Measurements from ENCODE around the gene STX7.

Gene STX7

DNA sequence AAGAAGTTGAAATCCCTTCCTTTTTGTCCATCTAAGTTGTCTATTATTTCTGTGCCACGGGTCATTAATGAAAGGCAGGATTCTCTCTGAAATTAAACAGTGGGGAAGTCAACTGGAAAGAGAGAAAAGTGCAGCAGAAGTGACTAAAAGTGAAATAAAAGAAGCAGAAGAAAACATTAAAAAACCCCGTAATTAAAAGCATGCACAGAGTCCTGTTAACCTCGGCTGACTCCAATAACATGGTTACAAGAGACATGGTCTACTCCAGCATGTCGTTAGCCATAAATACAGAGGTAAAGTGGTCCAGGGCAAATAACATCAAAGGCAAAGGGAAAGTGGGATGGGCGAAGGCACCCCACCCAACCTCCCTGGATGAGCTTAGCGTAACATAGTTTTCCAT, 98.6 kb downstream of the STX7 start:
- ATAC-seq, result no peak
- TF ChIP-seq RARB (CRISPR knock-in tag; IDR thresholded peaks at IDR 0.05), result no peak
- TF ChIP-seq, protein P1, sequence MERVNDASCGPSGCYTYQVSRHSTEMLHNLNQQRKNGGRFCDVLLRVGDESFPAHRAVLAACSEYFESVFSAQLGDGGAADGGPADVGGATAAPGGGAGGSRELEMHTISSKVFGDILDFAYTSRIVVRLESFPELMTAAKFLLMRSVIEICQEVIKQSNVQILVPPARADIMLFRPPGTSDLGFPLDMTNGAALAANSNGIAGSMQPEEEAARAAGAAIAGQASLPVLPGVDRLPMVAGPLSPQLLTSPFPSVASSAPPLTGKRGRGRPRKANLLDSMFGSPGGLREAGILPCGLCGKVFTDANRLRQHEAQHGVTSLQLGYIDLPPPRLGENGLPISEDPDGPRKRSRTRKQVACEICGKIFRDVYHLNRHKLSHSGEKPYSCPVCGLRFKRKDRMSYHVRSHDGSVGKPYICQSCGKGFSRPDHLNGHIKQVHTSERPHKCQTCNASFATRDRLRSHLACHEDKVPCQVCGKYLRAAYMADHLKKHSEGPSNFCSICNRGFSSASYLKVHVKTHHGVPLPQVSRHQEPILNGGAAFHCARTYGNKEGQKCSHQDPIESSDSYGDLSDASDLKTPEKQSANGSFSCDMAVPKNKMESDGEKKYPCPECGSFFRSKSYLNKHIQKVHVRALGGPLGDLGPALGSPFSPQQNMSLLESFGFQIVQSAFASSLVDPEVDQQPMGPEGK (CRISPR knock-in tag; IDR thresholded peaks at IDR 0.05; ENCODE audit: borderline replicate concordance), result no peak
- TF ChIP-seq TCF4 (CRISPR knock-in tag; IDR thresholded peaks at IDR 0.05; ENCODE audit: borderline replicate concordance), result no peak
- no peak for TF ChIP-seq ARNTL (CRISPR knock-in tag; IDR thresholded peaks at IDR 0.05; ENCODE audit: borderline replicate concordance, low read depth)
- TF ChIP-seq ZFP30 (CRISPR knock-in tag; IDR thresholded peaks at IDR 0.05), result no peak
- TF ChIP-seq, protein P2, sequence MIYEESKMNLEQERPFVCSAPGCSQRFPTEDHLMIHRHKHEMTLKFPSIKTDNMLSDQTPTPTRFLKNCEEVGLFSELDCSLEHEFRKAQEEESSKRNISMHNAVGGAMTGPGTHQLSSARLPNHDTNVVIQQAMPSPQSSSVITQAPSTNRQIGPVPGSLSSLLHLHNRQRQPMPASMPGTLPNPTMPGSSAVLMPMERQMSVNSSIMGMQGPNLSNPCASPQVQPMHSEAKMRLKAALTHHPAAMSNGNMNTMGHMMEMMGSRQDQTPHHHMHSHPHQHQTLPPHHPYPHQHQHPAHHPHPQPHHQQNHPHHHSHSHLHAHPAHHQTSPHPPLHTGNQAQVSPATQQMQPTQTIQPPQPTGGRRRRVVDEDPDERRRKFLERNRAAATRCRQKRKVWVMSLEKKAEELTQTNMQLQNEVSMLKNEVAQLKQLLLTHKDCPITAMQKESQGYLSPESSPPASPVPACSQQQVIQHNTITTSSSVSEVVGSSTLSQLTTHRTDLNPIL (CRISPR knock-in tag; IDR thresholded peaks at IDR 0.05; ENCODE audit: low read depth), result no peak
- TF ChIP-seq, protein P3, sequence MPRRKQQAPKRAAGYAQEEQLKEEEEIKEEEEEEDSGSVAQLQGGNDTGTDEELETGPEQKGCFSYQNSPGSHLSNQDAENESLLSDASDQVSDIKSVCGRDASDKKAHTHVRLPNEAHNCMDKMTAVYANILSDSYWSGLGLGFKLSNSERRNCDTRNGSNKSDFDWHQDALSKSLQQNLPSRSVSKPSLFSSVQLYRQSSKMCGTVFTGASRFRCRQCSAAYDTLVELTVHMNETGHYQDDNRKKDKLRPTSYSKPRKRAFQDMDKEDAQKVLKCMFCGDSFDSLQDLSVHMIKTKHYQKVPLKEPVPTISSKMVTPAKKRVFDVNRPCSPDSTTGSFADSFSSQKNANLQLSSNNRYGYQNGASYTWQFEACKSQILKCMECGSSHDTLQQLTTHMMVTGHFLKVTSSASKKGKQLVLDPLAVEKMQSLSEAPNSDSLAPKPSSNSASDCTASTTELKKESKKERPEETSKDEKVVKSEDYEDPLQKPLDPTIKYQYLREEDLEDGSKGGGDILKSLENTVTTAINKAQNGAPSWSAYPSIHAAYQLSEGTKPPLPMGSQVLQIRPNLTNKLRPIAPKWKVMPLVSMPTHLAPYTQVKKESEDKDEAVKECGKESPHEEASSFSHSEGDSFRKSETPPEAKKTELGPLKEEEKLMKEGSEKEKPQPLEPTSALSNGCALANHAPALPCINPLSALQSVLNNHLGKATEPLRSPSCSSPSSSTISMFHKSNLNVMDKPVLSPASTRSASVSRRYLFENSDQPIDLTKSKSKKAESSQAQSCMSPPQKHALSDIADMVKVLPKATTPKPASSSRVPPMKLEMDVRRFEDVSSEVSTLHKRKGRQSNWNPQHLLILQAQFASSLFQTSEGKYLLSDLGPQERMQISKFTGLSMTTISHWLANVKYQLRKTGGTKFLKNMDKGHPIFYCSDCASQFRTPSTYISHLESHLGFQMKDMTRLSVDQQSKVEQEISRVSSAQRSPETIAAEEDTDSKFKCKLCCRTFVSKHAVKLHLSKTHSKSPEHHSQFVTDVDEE (CRISPR knock-in tag; IDR thresholded peaks at IDR 0.05), result no peak
- TF ChIP-seq, protein P4, sequence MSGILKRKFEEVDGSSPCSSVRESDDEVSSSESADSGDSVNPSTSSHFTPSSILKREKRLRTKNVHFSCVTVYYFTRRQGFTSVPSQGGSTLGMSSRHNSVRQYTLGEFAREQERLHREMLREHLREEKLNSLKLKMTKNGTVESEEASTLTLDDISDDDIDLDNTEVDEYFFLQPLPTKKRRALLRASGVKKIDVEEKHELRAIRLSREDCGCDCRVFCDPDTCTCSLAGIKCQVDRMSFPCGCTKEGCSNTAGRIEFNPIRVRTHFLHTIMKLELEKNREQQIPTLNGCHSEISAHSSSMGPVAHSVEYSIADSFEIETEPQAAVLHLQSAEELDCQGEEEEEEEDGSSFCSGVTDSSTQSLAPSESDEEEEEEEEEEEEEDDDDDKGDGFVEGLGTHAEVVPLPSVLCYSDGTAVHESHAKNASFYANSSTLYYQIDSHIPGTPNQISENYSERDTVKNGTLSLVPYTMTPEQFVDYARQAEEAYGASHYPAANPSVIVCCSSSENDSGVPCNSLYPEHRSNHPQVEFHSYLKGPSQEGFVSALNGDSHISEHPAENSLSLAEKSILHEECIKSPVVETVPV (CRISPR knock-in tag; IDR thresholded peaks at IDR 0.05), result no peak
- TF ChIP-seq OSR1 (CRISPR knock-in tag; IDR thresholded peaks at IDR 0.05), result no peak
- TF ChIP-seq GLIS3 (CRISPR knock-in tag; IDR thresholded peaks at IDR 0.05), result no peak
- TF ChIP-seq ZNF8 (CRISPR knock-in tag; IDR thresholded peaks at IDR 0.05), result no peak

DNA sequence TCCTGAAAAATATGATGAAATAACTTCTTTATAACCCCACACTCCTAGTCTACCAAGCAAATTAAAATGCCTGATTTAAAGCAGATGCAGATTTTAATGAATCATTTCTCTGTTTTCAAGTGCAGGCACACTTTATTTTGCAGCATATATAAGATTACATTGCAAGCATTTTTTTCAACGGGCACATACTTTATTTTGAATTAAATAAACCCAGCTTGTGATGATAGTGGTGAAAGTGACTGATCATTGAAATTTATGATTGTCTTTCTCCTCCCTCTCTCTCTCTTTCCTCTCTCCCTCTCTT, 99.5 kb downstream of the STX7 start:
- no peak for TF ChIP-seq ESRRG (CRISPR knock-in tag; IDR thresholded peaks at IDR 0.05)
- no peak for TF ChIP-seq TCF4 (CRISPR knock-in tag; IDR thresholded peaks at IDR 0.05; ENCODE audit: borderline replicate concordance)
- TF ChIP-seq TOX (CRISPR knock-in tag; IDR thresholded peaks at IDR 0.05; ENCODE audit: borderline replicate concordance), result no peak
- no peak for TF ChIP-seq SNAI2 (CRISPR knock-in tag; IDR thresholded peaks at IDR 0.05)
- TF ChIP-seq CSDC2 (CRISPR knock-in tag; IDR thresholded peaks at IDR 0.05), result no peak
- TF ChIP-seq, protein P4 (CRISPR knock-in tag; IDR thresholded peaks at IDR 0.05), result no peak
- TF ChIP-seq ZFP30 (CRISPR knock-in tag; IDR thresholded peaks at IDR 0.05), result no peak
- peak; percentile 25 for ATAC-seq

DNA sequence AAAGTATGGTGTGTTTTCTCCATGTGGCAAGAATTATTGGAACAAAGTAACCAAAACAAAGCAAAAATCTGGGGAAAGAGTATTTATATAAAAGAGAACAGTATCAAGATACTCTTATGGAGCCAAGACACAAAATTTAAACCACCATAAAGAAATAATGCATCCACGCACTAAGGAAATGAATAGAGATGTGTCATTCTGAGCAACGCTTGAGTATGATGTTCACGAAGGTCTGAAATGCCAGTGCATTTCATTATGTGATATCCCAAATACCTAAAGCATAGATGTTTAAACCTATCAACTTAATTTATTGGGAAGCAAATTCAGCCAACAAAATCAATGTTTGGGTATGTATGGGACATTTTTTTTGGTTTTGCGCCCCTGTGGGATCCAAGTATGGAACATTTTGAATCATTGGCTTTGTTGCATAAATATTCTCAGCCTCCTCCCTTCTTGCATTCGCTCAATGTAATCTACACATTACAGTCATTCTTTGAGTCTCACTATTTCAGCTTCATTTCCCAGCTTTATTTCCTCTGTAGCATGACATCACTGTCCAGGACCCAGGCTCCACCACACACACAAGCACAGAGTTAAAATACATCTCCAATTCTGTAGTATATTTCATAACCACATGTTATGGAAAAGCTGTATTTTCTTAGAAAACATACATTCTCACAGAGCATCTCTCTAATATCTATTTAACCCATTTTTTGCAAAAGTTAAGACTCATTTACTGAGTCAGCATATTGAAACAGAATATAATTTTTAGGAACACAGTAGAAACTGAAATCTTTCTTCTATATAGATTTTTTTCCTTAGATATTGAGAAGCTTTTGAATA, 100.0 kb downstream of the STX7 start:
- peak; percentile 83 for ATAC-seq
- TF ChIP-seq RARB (CRISPR knock-in tag; IDR thresholded peaks at IDR 0.05) (no peak), SNAI2 (CRISPR knock-in tag; IDR thresholded peaks at IDR 0.05) (no peak), TOX (CRISPR knock-in tag; IDR thresholded peaks at IDR 0.05; ENCODE audit: borderline replicate concordance) (no peak), CSDC2 (CRISPR knock-in tag; IDR thresholded peaks at IDR 0.05) (no peak), ZNF70 (CRISPR knock-in tag; IDR thresholded peaks at IDR 0.05) (no peak)
- TF ChIP-seq, protein P4 (CRISPR knock-in tag; IDR thresholded peaks at IDR 0.05), result no peak
- TF ChIP-seq, protein P5, sequence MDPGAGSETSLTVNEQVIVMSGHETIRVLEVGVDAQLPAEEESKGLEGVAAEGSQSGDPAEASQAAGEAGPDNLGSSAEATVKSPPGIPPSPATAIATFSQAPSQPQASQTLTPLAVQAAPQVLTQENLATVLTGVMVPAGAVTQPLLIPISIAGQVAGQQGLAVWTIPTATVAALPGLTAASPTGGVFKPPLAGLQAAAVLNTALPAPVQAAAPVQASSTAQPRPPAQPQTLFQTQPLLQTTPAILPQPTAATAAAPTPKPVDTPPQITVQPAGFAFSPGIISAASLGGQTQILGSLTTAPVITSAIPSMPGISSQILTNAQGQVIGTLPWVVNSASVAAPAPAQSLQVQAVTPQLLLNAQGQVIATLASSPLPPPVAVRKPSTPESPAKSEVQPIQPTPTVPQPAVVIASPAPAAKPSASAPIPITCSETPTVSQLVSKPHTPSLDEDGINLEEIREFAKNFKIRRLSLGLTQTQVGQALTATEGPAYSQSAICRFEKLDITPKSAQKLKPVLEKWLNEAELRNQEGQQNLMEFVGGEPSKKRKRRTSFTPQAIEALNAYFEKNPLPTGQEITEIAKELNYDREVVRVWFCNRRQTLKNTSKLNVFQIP (CRISPR knock-in tag; IDR thresholded peaks at IDR 0.05; ENCODE audit: borderline replicate concordance, low read depth), result no peak

Measured in SK-N-SH treated with all-trans-retinoic acid at 6 μM for 48 hours (cell line).